RWPE2 (cell line): Measurements from ENCODE around the gene ACKR3.

Experiments
- ATAC-seq: fragments of 200-7000 bp; cut with Tn5 transposase; 3 replicates; pipeline ENCODE4 v1.9.1; 2021; ENCODE audit warnings: low read depth
- DNase-seq: peaks from one replicate; pipeline ENCODE4 v3.0.0-alpha.2; 2020; ENCODE audit warnings: low spot score
- H3K27ac ChIP-seq: fragments of 450-650 bp; 2 replicates; pipeline ENCODE4 v1.5.1; 2017; ENCODE audit warnings: mild to moderate bottlenecking; ENCODE audit not compliant: poor library complexity, severe bottlenecking
- H3K27me3 ChIP-seq: fragments of 250-450 bp; sonication (Bioruptor Pico); 2 replicates; pipeline ENCODE4 v1.5.1; 2021; ENCODE audit warnings: mild to moderate bottlenecking, moderate library complexity; ENCODE audit not compliant: insufficient read depth, poor library complexity, severe bottlenecking
- H3K36me3 ChIP-seq: fragments of 250-450 bp; sonication (Bioruptor Pico); 2 replicates; pipeline ENCODE4 v1.5.1; 2020; ENCODE audit warnings: low read depth, mild to moderate bottlenecking, moderate library complexity
- H3K4me1 ChIP-seq: fragments of 250-450 bp; sonication (Bioruptor Pico); 2 replicates; pipeline ENCODE4 v1.5.1; 2021; ENCODE audit warnings: mild to moderate bottlenecking, moderate library complexity; ENCODE audit not compliant: insufficient read depth, poor library complexity, severe bottlenecking
- H3K4me3 ChIP-seq: fragments of 250-450 bp; sonication (Bioruptor Pico); 2 replicates; pipeline ENCODE4 v1.5.1; 2021; ENCODE audit warnings: mild to moderate bottlenecking, moderate library complexity; ENCODE audit not compliant: severe bottlenecking
- H3K9me3 ChIP-seq: fragments of 250-450 bp; sonication (Bioruptor Pico); 2 replicates; pipeline ENCODE4 v1.5.1; 2021; ENCODE audit warnings: mild to moderate bottlenecking, moderate library complexity; ENCODE audit not compliant: severe bottlenecking
- CTCF ChIP-seq: fragments of 450-650 bp; IDR thresholded peaks from one replicate; pipeline ENCODE4 v1.5.1; 2017; ENCODE audit warnings: mild to moderate bottlenecking, moderate library complexity; ENCODE audit not compliant: poor library complexity, severe bottlenecking

Gene ACKR3

DNA sequence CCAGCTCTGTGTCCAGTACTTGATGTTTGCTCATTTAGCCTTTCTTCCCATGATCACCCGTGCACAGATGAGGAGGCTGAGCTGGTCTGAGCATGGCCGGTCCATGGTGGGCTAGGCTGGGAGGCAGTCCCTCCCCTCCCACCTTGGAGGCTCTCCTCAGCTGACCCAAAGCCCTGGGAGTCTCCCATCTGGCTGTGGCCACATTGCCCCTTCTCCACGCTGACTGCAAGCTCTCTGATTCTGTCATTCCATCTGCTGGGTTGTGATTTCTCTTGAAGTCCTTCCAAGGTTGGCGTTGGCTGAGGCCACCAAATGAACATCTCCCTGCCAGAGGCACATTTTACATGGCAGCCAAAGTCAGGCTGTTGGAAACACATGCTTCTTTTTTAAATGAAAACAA, 44.0 kb downstream of the ACKR3 start:
- Histone ChIP-seq H3K4me3 (no peak overlapping the region), H3K27ac (no peak overlapping the region)
- DNase-seq = no peak

GRCh38 chr2:236614551-236614950, 44.9 kb downstream of the ACKR3 start:
- Histone ChIP-seq H3K36me3 (no peaks in the 10 kb centered on the region), H3K4me1 (no peaks in the 10 kb centered on the region), H3K27ac (no peak overlapping the region), H3K4me3 (no peak overlapping the region), H3K27me3 (no peaks in the 10 kb centered on the region), H3K9me3 (no peaks in the 10 kb centered on the region)
- ATAC-seq = no peak
- TF ChIP-seq CTCF = no peak
- no peak for DNase-seq

More for the DNA sequence above, 44.0 kb downstream of the ACKR3 start:
- Histone ChIP-seq H3K4me1 (no peaks in the 10 kb centered on the region), H3K27me3 (no peaks in the 10 kb centered on the region), H3K9me3 (no peaks in the 10 kb centered on the region), H3K36me3 (no peaks in the 10 kb centered on the region)
- no peak for TF ChIP-seq CTCF
- no peak for ATAC-seq

GRCh38 chr2:236616031-236616430, 46.4 kb downstream of the ACKR3 start:
- TF ChIP-seq CTCF = no peak
- no peak for DNase-seq
- no peak overlapping the region for H3K4me3 ChIP-seq
- no peaks in the 10 kb centered on the region for H3K27me3 ChIP-seq
- no peak for ATAC-seq
- H3K4me1 ChIP-seq = no peaks in the 10 kb centered on the region
- H3K9me3 ChIP-seq = no peaks in the 10 kb centered on the region
- H3K27ac ChIP-seq = no peak overlapping the region
- no peaks in the 10 kb centered on the region for H3K36me3 ChIP-seq

DNA sequence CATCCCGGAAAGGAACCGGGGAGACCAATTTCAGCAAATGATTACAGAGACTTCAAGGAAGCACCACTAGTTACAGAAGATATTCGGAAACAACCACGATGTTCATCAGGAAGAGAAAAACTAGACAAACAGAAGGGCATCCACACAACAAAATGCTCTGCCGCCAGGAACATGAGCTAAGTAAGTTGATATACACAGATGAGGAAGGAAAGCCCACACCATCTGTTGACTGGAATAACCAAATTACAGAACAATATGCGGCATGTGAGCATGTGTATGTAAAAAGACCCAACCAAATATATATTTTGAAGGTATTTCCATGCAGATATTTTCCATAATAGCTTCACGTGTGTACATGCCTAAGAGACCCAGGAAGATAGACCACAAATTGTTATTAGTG, 47.0 kb downstream of the ACKR3 start:
- no peak for TF ChIP-seq CTCF

DNA sequence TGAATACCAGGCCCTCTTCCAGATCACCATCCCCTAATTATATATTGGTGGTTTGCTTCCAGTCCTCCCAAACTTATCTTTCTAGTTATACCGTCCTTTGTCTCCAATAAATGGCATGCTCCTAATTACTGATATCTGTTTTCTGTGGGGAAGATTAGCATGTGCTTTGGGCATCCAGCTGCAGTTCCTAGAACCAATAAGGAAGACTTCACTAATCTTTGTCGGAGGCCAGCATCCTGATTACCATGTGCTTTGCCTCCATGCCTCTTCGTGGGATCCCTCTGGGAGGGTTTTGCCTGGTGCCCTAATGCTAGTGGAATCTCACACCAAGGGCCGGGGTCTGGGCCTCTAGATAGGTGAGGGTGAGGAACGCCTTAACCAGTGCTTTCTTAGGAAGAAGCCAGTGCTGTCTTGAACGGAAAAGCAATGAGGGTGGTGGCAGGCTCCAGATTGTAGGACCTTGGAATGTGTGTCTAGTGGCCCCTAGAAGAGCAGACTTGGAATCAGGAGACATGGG, 47.7 kb downstream of the ACKR3 start:
- DNase-seq (no peak), ATAC-seq (no peak)
- Histone ChIP-seq H3K36me3 (no peaks in the 10 kb centered on the region), H3K4me1 (no peaks in the 10 kb centered on the region), H3K27me3 (no peaks in the 10 kb centered on the region), H3K9me3 (no peaks in the 10 kb centered on the region), H3K27ac (no peak overlapping the region), H3K4me3 (no peak overlapping the region)
- TF ChIP-seq CTCF = no peak

More for the DNA sequence above, 47.0 kb downstream of the ACKR3 start:
- H3K9me3 ChIP-seq = no peaks in the 10 kb centered on the region
- H3K27ac ChIP-seq = no peak overlapping the region
- ATAC-seq (no peak), DNase-seq (no peak)
- H3K4me3 ChIP-seq = no peak overlapping the region
- H3K36me3 ChIP-seq = no peaks in the 10 kb centered on the region
- H3K4me1 ChIP-seq = no peaks in the 10 kb centered on the region
- H3K27me3 ChIP-seq = no peaks in the 10 kb centered on the region
